ENCODE measurements around the gene RNF166. TPM values are rescaled to one million over a fixed set of nuclear protein-coding genes. Genes with fewer than 3 reads are reported as not detected.

The RNF166 gene
- total RNA-seq, 1 experiment from 2014 or later, result 46.2 TPM

GRCh38 chr16:88747588-88748301, 41.5 kb upstream of the RNF166 start:
- DNase-seq (ENCODE audit: low spot score) (peak; percentile 87), ATAC-seq (peak; percentile 88)
- H3K27ac Mint-ChIP-seq, result no peak overlapping the region
- POLR2A ChIA-PET, result no interaction called here
- no peak overlapping the region for H3K4me3 Mint-ChIP-seq
- TF ChIP-seq ESRRA (CRISPR knock-in tag; IDR thresholded peaks at IDR 0.05; ENCODE audit: borderline replicate concordance) (no peak), CTCF (IDR thresholded peaks at IDR 0.05) (peak; percentile 41; the same call in 1 of the 2 replicates)
- no peaks in the 10 kb centered on the region for H3K36me3 Mint-ChIP-seq
- CTCF ChIA-PET, result interaction anchor here (1.0 to 5.4 kb wide), 6 partner anchors 9 to 36 kb away, joined by 4 to 81 read pairs (median 12); no protein-coding TSS in a partner anchor
- H3K27me3 Mint-ChIP-seq (ENCODE audit: low read depth), result no peaks in the 10 kb centered on the region
- H3K4me1 Mint-ChIP-seq, result peaks cover 13% of the 10 kb centered on the region
- H3K9me3 Mint-ChIP-seq, result no peaks in the 10 kb centered on the region

- POLR2A ChIA-PET, result no interaction called here
These were observed 40.3 kb upstream of the RNF166 start for GRCh38 chr16:88746506-88746905.

More at GRCh38 chr16:88746506-88746905, 40.3 kb upstream of the RNF166 start:
- Mint-ChIP-seq H3K4me3 (no peak overlapping the region), H3K27ac (no peak overlapping the region), H3K27me3 (ENCODE audit: low read depth) (no peaks in the 10 kb centered on the region), H3K36me3 (no peaks in the 10 kb centered on the region), H3K4me1 (peaks cover 13% of the 10 kb centered on the region), H3K9me3 (no peaks in the 10 kb centered on the region)
- ATAC-seq (no peak), DNase-seq (ENCODE audit: low spot score) (no peak)
- TF ChIP-seq IRF1 (CRISPR knock-in tag; IDR thresholded peaks at IDR 0.05), result no peak
- TF ChIP-seq NR1H2 (CRISPR knock-in tag; IDR thresholded peaks at IDR 0.05), result no peak
- no peak for TF ChIP-seq USF1 (CRISPR knock-in tag; IDR thresholded peaks at IDR 0.05)
- TF ChIP-seq TEAD1 (CRISPR knock-in tag; IDR thresholded peaks at IDR 0.05), result no peak
- TF ChIP-seq TCF7 (CRISPR knock-in tag; IDR thresholded peaks at IDR 0.05; ENCODE audit: low read depth), result no peak
- no peak for TF ChIP-seq ZNF671 (CRISPR knock-in tag; IDR thresholded peaks at IDR 0.05)
- no peak for TF ChIP-seq SOX15 (CRISPR knock-in tag; IDR thresholded peaks at IDR 0.05)
- TF ChIP-seq KAT7 (CRISPR knock-in tag; IDR thresholded peaks at IDR 0.05; ENCODE audit: borderline replicate concordance), result no peak
- no peak for TF ChIP-seq ATF3 (CRISPR knock-in tag; conservative IDR thresholded peaks at IDR 0.05)
- no peak for TF ChIP-seq CTCF (IDR thresholded peaks at IDR 0.05)
- no peak for TF ChIP-seq JUN (CRISPR knock-in tag; IDR thresholded peaks at IDR 0.05)
- no peak for TF ChIP-seq GRHL2 (CRISPR knock-in tag; IDR thresholded peaks at IDR 0.05; ENCODE audit: insufficient replicate concordance, severe bottlenecking)
- TF ChIP-seq ZNF138 (CRISPR knock-in tag; conservative IDR thresholded peaks at IDR 0.05), result no peak
- TF ChIP-seq ATF1 (CRISPR knock-in tag; IDR thresholded peaks at IDR 0.05), result no peak
- no peak for TF ChIP-seq ZNF532 (CRISPR knock-in tag; IDR thresholded peaks at IDR 0.05; ENCODE audit: borderline replicate concordance)
- TF ChIP-seq TP53 (CRISPR knock-in tag; IDR thresholded peaks at IDR 0.05), result no peak
- TF ChIP-seq ZNF281 (CRISPR knock-in tag; IDR thresholded peaks at IDR 0.05), result no peak
- TF ChIP-seq GTF2I (CRISPR knock-in tag; conservative IDR thresholded peaks at IDR 0.05), result no peak
- CTCF ChIA-PET, result interaction anchor here (0.7 to 5.4 kb wide), 5 partner anchors 10 to 437 kb away, joined by 4 to 81 read pairs (median 13); no protein-coding TSS in a partner anchor

Measured in WTC11 (cell line).